Sciatic nerve (tissue), 2 donors: ENCODE measurements around the gene IL1A. TPM values are rescaled to one million over a fixed set of nuclear protein-coding genes. Genes with fewer than 3 reads are reported as not detected.
A peak's percentile ranks its signal among the peaks of the same experiment; 100 is the strongest.
"Not testable (repeated sequence)": the region's sequence is repeated elsewhere in the genome, so short reads cannot be mapped to it uniquely, and the experiment has no call there.

ENCODE experiments used
- ATAC-seq: fragments of 200-7000 bp; cut with Tn5 transposase; one replicate; pipeline ENCODE4 v1.9.1; 2020; ENCODE audit warnings: mild to moderate bottlenecking, moderate library complexity
- DNase-seq: peaks from one replicate; pipeline ENCODE4 v3.0.0-alpha.2; 2020; ENCODE audit warnings: low spot score
- intact Hi-C: fragments of 100-400 bp; cut with DNase I; formaldehyde crosslinking; loops from one replicate; pipeline ENCODE4 v1.14.2; 2022
- total RNA-seq: library from RNA; stranded (reverse); fragmentation: NEBNext Ultra II Directional; extraction: Animal tissue kit (Norgen Biotek cat#: 25700); gene quantifications from one replicate; pipeline ENCODE4 v1.2.1, GENCODE V29; 2021
- donor health status: DM: no; HTN: no; CAD: no.
- donor health status: DM: no; HTN: no; CAD: no.

Gene IL1A, protein sequence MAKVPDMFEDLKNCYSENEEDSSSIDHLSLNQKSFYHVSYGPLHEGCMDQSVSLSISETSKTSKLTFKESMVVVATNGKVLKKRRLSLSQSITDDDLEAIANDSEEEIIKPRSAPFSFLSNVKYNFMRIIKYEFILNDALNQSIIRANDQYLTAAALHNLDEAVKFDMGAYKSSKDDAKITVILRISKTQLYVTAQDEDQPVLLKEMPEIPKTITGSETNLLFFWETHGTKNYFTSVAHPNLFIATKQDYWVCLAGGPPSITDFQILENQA
- total RNA-seq, result 0.18 TPM

- intact Hi-C loops, result no loop called here
- ATAC-seq (peak; percentile 44), DNase-seq (no peak)
Measured at GRCh38 chr2:112784199-112785189, at the start of gene IL1A. IL1A (minus strand) TSS chr2:112784493; CDS start chr2:112783770, 723 bp downstream.

DNA sequence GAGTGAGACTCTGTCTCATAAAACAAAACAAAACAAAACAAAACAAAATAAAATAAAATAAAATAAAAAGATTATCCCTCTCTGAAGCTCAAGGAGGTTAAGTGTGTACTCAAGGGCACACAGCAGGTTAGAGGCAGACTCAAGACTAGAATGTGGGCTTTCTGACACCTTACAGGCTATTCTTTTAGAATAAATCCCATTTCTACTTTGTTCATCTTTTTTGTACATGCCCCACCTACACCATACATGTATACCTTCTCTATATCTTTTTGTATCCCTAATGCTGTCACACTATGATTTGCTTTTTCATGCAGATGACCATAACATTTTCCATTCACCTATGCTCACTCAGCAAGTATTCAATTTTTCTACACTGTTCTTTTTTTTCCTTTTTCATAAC is 49.7 kb upstream of the IL1A start:
- DNase-seq (no peak), ATAC-seq (no peak)
- intact Hi-C loops, result no loop called here

GRCh38 chr2:112833639-112833931 is 49.3 kb upstream of the IL1A start:
- ATAC-seq, intact Hi-C loops, DNase-seq: not testable (repeated sequence)

- intact Hi-C loops, result no loop called here
- no peak for DNase-seq
- ATAC-seq, result no peak
Measured at GRCh38 chr2:112832841-112833638, 48.7 kb upstream of the IL1A start.

- intact Hi-C loops, result no loop called here
- ATAC-seq, result no peak
- DNase-seq, result no peak
Measured at GRCh38 chr2:112831946-112832840, 47.9 kb upstream of the IL1A start.

DNA sequence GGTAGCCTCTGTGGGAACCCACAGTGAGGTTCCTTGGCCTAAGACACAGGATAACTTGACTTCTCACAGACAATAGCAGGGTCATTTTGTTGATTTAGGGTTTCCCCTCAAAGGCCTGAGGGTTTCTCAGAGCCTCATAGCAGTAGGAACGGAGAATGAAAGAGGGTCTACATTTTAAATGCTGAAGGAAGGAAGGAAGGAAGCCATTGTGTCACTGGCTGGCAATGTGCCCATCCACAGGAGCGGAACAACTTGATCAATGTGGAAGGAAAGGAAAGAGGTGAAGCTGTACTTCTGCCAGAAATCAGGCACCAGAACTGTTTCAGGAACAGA is 47.2 kb upstream of the IL1A start:
- ATAC-seq (no peak), DNase-seq (no peak)
- intact Hi-C loops, result no loop called here

DNA sequence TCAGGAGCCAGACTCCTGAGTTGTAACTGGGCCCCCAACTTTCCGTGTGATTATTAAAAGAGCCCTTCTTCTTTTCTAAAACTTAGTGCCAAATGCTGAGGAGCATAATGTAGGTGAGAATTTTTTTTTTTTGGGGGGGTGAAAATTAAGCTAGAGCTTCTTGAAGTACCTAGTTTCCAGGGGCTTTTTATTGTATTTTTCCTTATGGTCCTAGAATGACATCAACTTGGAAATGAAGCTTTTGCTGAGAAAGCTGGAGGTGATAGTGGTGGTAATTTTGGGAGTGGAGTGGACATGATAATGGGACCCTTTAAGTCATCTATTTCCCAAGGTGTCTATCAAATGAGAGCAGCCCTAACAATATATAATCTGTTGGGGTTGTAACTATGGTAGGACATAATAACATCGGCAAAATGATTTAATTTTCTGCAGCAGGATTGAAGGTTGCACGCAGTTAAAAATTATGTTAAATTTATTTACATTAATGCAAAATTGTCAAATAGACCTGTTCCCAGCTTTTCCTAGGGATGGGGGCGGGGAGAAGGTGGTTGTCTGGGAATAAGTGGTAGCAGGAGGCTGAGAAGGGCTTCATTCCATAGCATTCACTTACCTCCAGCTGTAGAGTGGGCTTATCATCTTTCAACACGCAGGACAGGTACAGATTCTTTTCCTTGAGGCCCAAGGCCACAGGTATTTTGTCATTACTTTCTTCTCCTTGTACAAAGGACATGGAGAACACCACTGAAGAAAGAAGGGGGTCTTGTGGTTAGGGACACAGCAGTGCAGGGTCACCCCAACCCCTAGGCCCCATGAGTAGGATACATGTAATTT is 46.6 kb upstream of the IL1A start:
- intact Hi-C loops, result no loop called here
- DNase-seq (no peak), ATAC-seq (no peak)

GRCh38 chr2:112829961-112830681 is 45.8 kb upstream of the IL1A start:
- intact Hi-C loops, result no loop called here
- ATAC-seq (no peak), DNase-seq (no peak)

- no peak for ATAC-seq
- DNase-seq, result no peak
Measured at GRCh38 chr2:112829101-112829960, 45.0 kb upstream of the IL1A start.

DNA sequence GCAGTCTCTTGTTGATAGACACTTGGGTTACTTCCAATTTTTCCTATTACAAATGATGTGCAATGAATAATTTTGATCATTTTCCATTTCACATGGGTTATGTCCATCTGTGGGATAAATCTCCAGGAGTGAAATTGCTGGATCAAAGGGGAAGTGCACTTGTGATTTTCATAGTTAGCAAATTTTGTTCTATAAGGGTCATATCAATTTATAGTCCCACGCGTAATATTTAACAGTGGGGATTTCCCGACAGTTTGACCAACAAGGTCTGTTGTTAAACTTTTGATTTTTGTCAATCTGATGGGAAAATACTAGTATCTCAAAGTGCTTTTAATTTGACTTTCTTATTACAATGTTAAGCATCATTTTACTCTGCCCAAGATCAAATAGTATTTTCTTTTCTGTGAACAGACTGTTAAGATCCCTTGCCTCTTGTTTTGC is 44.0 kb upstream of the IL1A start:
- ATAC-seq (no peak), DNase-seq (no peak)
- intact Hi-C loops, result no loop called here

More at GRCh38 chr2:112829101-112829960, 45.0 kb upstream of the IL1A start:
- intact Hi-C loops, result no loop called here

DNA sequence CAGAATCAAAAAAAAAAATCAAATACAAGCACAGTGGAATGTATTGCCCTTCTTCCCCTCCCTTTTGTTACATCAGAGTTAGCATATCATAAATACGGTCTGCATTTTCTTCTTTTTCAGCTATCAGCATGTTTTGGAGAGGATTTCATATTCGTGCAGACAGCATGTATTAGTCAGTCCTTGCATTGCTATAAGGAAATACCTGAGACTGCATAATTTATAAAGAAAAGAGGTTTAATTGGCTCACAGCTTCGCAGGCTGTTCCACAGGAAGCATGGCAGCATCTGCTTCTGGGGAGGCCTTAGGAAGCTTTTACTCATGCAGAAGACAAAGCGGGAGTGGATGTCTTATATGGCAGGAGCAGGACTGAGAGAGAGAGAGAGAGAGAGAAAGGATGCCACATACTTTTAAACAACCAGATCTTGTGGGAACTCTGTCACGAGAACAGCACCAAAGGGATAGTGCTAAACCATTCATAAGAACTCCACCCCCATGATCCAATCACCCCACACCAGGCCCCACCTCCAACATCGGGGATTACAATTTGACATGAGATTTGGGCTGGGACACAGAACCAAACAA is 43.4 kb upstream of the IL1A start:
- intact Hi-C loops, result no loop called here
- ATAC-seq (no peak), DNase-seq (no peak)

DNA sequence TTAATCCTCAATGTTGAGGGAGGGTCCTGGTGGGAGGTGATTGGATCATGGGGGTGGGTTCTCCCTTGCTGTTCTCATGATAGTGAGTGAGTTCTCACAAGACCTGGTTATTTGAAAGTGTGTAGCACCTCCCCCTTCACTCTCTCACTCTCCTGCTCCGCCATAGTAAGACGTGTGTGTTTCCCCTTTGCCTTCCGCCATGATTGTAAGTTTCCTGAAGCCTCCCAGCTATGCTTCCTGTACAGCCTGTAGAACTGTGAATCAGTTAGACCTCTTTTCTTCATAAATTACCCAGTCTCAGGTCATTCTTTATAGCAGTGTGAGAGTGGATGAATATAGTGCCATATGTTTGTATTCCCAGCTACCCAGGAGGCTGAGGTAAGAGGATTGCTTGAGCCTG is 42.7 kb upstream of the IL1A start:
- ATAC-seq (no peak), DNase-seq (no peak)
- intact Hi-C loops, result no loop called here

- DNase-seq (no peak), ATAC-seq (no peak)
- intact Hi-C loops, result no loop called here
Measured at GRCh38 chr2:112825706-112826105, 41.4 kb upstream of the IL1A start.

GRCh38 chr2:112824694-112825085 is 40.4 kb upstream of the IL1A start:
- intact Hi-C loops, result no loop called here
- ATAC-seq (no peak), DNase-seq (no peak)

DNA sequence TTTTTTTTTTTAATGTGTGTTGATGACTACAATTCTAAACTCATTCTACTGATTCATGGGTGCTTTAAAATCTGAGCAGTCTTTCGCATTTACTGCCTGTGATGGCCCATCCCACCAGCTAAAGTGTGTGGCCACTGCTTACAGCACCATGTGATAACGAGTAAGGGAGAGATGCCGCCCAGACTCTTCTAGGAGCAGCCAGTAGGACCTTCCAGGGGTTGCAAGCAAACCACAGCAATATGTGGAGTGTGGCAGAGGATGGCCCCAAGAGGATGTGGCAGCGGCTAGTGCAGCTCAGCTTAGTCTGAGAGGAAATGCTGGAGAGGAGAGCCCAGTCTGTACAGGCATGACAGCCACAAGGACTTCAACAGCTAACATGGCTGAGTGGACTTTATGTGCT is 37.4 kb upstream of the IL1A start:
- ATAC-seq (no peak), DNase-seq (no peak)
- intact Hi-C loops, result no loop called here

DNA sequence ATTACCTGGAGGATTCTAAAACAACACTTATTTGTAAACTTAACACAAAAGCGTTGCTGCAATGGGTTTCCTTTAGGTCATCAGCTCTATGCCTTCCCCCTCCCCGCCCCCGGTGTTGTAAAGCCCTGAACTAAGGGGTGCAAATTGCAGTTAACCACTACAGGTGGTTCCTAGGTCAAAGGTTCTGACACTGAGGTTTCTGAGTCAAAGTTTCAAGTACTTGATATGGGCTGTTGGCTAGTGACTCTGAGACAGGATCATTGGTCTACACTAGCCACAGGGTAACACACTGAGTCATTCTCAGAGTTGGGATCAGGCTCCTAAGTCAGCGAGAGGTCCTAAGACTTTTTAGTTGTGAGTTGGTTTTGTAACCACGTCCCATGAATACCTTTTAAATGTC is 36.8 kb upstream of the IL1A start:
- intact Hi-C loops, result no loop called here
- DNase-seq (no peak), ATAC-seq (no peak)
